Suprapubic skin (tissue), 4 donors: ENCODE measurements around the gene CFAP68. TPM values are rescaled to one million over a fixed set of nuclear protein-coding genes. Genes with fewer than 3 reads are reported as not detected.

Experiments
- DNase-seq, 2 donors: peaks; one replicate each; pipeline ENCODE4 v3.0.0-alpha.2; 2019; ENCODE audit warnings: low spot score in 2 of 2
- H3K27ac ChIP-seq: fragments of 200-600 bp; sonication (generic); one replicate; pipeline ENCODE4 v1.5.1; 2019
- H3K27me3 ChIP-seq: fragments of 200-600 bp; sonication (generic); one replicate; pipeline ENCODE4 v1.5.1; 2019
- H3K36me3 ChIP-seq: fragments of 200-600 bp; sonication (generic); one replicate; pipeline ENCODE4 v1.5.1; 2019
- H3K4me1 ChIP-seq: fragments of 200-600 bp; sonication (generic); one replicate; pipeline ENCODE4 v1.5.1; 2019
- H3K4me3 ChIP-seq: fragments of 200-600 bp; sonication (generic); one replicate; pipeline ENCODE4 v1.5.1; 2019; ENCODE audit warnings: mild to moderate bottlenecking
- H3K9me3 ChIP-seq: fragments of 200-600 bp; sonication (generic); one replicate; pipeline ENCODE4 v1.5.1; 2019
- CTCF ChIP-seq, 2 donors: fragments of 200-600 bp in 1 of 2; fragments of 450-650 bp in 1 of 2; sonication (generic) in 1 of 2; IDR thresholded peaks; one replicate each; pipeline ENCODE4 v1.5.1; 2016 to 2019; ENCODE audit warnings: antibody characterized with exemption in 2 of 2, mild to moderate bottlenecking in 1 of 2, moderate library complexity in 1 of 2
- EP300 ChIP-seq: sonication (generic); formaldehyde crosslinking; IDR thresholded peaks from one replicate; pipeline ENCODE4 v1.6.1; 2017; ENCODE audit warnings: antibody characterized with exemption
- POLR2A ChIP-seq, 2 donors: fragments of 450-650 bp; IDR thresholded peaks; one replicate each; pipeline ENCODE4 v1.6.1; 2017; ENCODE audit warnings: antibody characterized with exemption in 2 of 2, mild to moderate bottlenecking in 2 of 2, moderate library complexity in 2 of 2
- POLR2AphosphoS5 ChIP-seq, 3 donors: sonication (generic); formaldehyde crosslinking; IDR thresholded peaks; one replicate each; pipeline ENCODE4 v1.6.1; 2017; ENCODE audit warnings: antibody characterized with exemption in 3 of 3
- WGBS: methylation state at CpG from one replicate; pipeline ENCODE4 v1.1.5; 2018; 5-methylcytosine and 5-hydroxymethylcytosine counted together
- total RNA-seq, 4 donors: library from RNA; depleted of rRNA; stranded (reverse); fragments of >200 nt; gene quantifications; one replicate each; pipeline ENCODE4 v1.1.0, GENCODE V29; 2016

CFAP68 gene, protein sequence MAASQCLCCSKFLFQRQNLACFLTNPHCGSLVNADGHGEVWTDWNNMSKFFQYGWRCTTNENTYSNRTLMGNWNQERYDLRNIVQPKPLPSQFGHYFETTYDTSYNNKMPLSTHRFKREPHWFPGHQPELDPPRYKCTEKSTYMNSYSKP
- 10 to 100 TPM; 27.7 to 42.4 (median 32.7) TPM for total RNA-seq

- Histone ChIP-seq H3K27me3 (no peaks in the 10 kb centered on the region), H3K36me3 (peaks cover 3% of the 10 kb centered on the region), H3K4me3 (peak within 1 kb of the TSS; percentile 77), H3K9me3 (no peaks in the 10 kb centered on the region), H3K4me1 (peaks cover 20% of the 10 kb centered on the region), H3K27ac (peak within 1 kb of the TSS; percentile 94)
- DNase-seq, result peak; percentile 98
- TF ChIP-seq POLR2A (IDR thresholded peaks at IDR 0.05) (peak in 1 of 2 donors; percentile 33), POLR2AphosphoS5 (IDR thresholded peaks at IDR 0.05) (peak; percentile 29 to 90 (median 44)), EP300 (peak; percentile 69), CTCF (IDR thresholded peaks at IDR 0.05) (peak; percentile 96 to 97)
- under 1% methylated on average over 47 of the region's 55 CpGs for WGBS
Observed at GRCh38 chr11:111878849-111879636, at the start of gene CFAP68, which contains the start of gene FDXACB1. Gene CFAP68, plus strand, starts transcription at chr11:111879541. Its CDS starts 20 bp downstream, at chr11:111879561. Gene FDXACB1, minus strand, starts transcription at chr11:111879165. Its CDS starts 33 bp downstream, at chr11:111879132.

DNA sequence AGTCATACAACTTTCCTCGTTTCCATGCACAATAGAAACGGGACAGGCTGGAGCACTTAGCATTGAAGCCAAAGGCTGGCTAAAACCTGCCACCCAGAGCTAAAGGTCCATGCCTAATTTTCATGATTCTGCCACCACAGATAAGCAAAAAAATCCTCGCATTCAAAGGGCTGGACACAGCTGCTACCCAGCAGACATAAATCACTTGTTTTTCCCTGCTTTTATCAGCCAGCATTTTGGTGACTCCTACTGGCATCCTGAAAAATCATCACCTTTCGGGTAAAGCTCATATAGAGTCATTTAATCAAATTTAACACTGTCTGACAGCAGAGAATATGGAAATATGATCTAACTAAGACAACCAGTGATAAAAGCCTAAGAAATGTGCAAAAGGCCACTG lies 45.8 kb upstream of the CFAP68 start:
- 67% methylated on average over 4 of the region's 4 CpGs for WGBS
- H3K36me3 ChIP-seq, result peaks cover 40% of the 10 kb centered on the region
- H3K27ac ChIP-seq, result no peak overlapping the region
- no peak for DNase-seq
- H3K4me1 ChIP-seq, result no peaks in the 10 kb centered on the region
- H3K4me3 ChIP-seq, result no peak overlapping the region
- TF ChIP-seq EP300 (no peak), CTCF (IDR thresholded peaks at IDR 0.05) (no peak), POLR2AphosphoS5 (IDR thresholded peaks at IDR 0.05) (no peak), POLR2A (IDR thresholded peaks at IDR 0.05) (no peak)
- no peaks in the 10 kb centered on the region for H3K9me3 ChIP-seq
- no peaks in the 10 kb centered on the region for H3K27me3 ChIP-seq

GRCh38 chr11:111834432-111835163 lies 44.7 kb upstream of the CFAP68 start:
- no peak overlapping the region for H3K27ac ChIP-seq
- H3K9me3 ChIP-seq, result no peaks in the 10 kb centered on the region
- no peaks in the 10 kb centered on the region for H3K4me1 ChIP-seq
- DNase-seq, result no peak
- 91% methylated on average over 3 of the region's 3 CpGs for WGBS
- no peak for TF ChIP-seq POLR2A (IDR thresholded peaks at IDR 0.05)
- TF ChIP-seq CTCF (IDR thresholded peaks at IDR 0.05), result no peak
- TF ChIP-seq POLR2AphosphoS5 (IDR thresholded peaks at IDR 0.05), result no peak
- TF ChIP-seq EP300, result no peak
- peaks cover 40% of the 10 kb centered on the region for H3K36me3 ChIP-seq
- H3K27me3 ChIP-seq, result no peaks in the 10 kb centered on the region
- H3K4me3 ChIP-seq, result no peak overlapping the region

DNA sequence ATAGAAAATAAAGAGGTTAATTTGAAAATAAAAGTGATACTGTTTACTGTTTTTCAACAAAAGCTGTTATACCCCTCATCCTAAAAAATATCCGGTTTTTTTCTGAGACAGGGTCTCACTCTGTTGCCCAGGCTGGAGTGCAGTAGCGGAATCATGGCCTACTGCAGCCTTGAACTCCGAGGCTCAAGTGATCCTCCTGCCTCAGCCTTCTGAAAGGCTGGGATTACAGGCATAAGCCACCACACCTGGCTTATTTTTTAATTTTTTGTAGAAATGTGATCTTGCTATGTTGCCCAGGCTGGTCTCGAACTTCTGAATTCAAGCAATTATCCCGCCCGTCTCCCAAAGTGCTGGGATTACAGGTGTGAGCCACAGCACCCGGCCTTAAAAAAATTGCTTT lies 43.7 kb upstream of the CFAP68 start:
- no peak overlapping the region for H3K4me3 ChIP-seq
- over 99% methylated on average over 7 of the region's 7 CpGs for WGBS
- no peaks in the 10 kb centered on the region for H3K27me3 ChIP-seq
- no peaks in the 10 kb centered on the region for H3K9me3 ChIP-seq
- TF ChIP-seq POLR2AphosphoS5 (IDR thresholded peaks at IDR 0.05) (no peak), EP300 (no peak), CTCF (IDR thresholded peaks at IDR 0.05) (no peak), POLR2A (IDR thresholded peaks at IDR 0.05) (no peak)
- DNase-seq, result no peak
- H3K36me3 ChIP-seq, result peaks cover 37% of the 10 kb centered on the region
- H3K27ac ChIP-seq, result no peak overlapping the region
- H3K4me1 ChIP-seq, result no peaks in the 10 kb centered on the region

DNA sequence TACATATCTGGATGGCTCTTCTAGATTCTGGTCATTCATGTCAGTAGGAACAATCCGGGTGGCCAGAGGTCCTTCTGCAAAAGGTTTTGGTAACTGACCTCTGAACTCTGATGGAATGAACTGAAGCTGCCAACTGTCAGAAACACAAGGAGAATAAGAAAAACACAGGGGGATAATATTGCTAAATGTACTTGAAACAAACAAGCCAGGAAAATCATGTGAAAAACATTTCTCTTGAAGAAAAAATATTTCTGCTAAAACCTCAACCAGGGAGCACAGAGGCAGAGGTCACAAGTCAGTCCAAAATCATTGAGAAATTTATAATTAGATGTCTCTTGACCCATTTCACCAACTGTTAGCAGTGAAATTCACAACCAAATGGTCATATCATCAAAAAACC lies 43.2 kb upstream of the CFAP68 start:
- peaks cover 32% of the 10 kb centered on the region for H3K36me3 ChIP-seq
- WGBS, result 71% methylated on average over 1 of the region's 1 CpG
- no peaks in the 10 kb centered on the region for H3K27me3 ChIP-seq
- DNase-seq, result no peak
- no peaks in the 10 kb centered on the region for H3K4me1 ChIP-seq
- H3K9me3 ChIP-seq, result no peaks in the 10 kb centered on the region
- TF ChIP-seq EP300 (no peak), POLR2A (IDR thresholded peaks at IDR 0.05) (no peak), CTCF (IDR thresholded peaks at IDR 0.05) (no peak), POLR2AphosphoS5 (IDR thresholded peaks at IDR 0.05) (no peak)
- no peak overlapping the region for H3K4me3 ChIP-seq
- H3K27ac ChIP-seq, result no peak overlapping the region
